Ovary (tissue), 3 donors: Measurements from ENCODE around the gene ADGRV1.

ENCODE experiments used
- CTCF ChIP-seq, 3 donors: fragments of 450-650 bp in 2 of 3; fragments of 200-600 bp in 1 of 3; IDR thresholded peaks; one replicate each; pipeline versions ENCODE4 v1.5.1 to v1.8.0; 2016 to 2022; ENCODE audit warnings: antibody characterized with exemption in 3 of 3, mild to moderate bottlenecking in 1 of 3
- POLR2A ChIP-seq: fragments of 450-650 bp; IDR thresholded peaks from one replicate; pipeline ENCODE4 v1.6.1; 2017; ENCODE audit warnings: antibody characterized with exemption, mild to moderate bottlenecking, moderate library complexity
- donor health status: DM: no; HTN: no; CAD: no.

- no peak for TF ChIP-seq CTCF (IDR thresholded peaks at IDR 0.05)
- no peak for TF ChIP-seq POLR2A
These were observed 295.6 kb downstream of the ADGRV1 start for GRCh38 chr5:90854169-90854568.
